IPS-NIHi7 (cell line): Measurements from ENCODE around the gene ACTL6B.

Experiments used
- DNase-seq: peaks from one replicate; pipeline ENCODE4 v3.0.0; 2012; ENCODE audit warnings: mixed read lengths; ENCODE audit errors: extremely low spot score

The ACTL6B gene

DNA sequence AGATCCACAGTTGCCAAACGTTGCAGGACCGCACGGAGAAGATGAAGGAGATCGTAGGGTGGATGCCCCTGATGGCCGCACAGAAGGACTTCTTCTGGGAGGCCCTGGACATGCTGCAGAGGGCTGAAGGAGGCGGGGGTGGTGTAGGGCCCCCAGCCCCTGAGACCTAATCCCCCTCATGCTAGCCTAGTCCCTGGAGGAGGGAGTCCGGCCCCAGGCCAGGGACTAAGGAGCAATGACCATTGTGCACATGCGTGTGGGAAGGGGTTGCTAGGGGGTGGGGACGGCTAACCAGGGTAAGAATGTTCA lies 55.6 kb downstream of the ACTL6B start:
- no peak for DNase-seq

DNA sequence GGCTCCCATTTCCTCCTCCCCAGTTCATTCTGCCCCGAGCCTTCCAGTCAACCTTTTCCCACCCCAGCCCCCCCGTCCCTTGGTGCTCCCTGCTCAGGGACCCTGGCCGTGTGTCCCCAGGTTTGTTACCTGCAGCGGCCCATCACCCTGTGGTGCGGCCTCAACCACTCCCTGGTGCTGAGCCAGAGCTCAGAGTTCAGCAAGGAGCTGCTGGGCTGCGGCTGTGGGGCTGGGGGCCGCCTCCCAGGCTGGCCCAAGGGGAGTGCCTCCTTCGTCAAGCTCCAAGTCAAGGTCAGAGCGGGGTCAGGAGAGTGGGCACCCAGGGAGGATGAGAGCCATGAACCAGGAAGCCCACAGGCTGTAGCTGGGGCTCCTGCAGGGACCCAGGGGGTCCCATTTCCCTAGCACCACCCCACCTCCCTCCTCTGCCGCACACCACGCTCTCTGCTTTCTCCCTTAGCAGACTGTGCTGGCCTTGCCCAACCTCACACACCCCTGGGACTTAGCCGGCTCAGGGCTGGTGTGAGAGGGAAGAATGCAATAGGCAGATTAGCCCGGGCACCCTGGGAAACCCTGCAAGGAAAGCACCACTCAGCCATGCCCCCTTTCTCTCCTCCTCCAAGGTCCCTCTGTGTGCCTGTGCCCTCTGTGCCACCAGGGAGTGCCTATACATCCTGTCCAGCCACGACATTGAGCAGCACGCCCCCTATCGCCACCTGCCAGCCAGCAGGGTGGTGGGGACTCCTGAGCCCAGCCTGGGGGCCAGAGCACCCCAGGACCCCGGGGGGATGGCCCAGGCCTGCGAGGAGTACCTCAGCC lies 56.1 kb downstream of the ACTL6B start:
- no peak for DNase-seq

- no peak for DNase-seq
These were observed 57.8 kb downstream of the ACTL6B start for GRCh38 chr7:100598425-100598824.

DNA sequence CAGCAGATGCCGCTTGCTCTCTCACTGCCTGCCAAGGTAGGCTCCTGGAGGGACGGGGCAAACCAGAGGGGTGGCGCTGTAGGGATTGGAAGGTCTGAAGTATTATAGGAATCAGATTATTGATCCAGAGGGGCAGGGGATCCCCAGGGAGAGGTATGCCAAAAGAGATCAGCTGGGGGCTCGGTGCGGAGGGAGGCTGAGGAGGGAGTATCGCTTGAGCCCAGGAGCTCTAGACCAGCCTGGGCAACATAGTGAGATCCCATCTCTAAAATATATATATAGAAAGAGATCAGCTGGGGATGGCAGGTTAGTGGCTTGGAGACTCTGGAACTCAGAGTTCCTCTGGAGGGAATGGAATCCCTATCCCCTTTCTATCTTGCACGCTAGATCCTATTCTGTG lies 61.1 kb downstream of the ACTL6B start:
- DNase-seq, result no peak
